Astrocyte (in vitro differentiated cells and primary cell): ENCODE results near the gene MED12L. TPM values are rescaled to one million over a fixed set of nuclear protein-coding genes. Genes with fewer than 3 reads are reported as not detected.

ENCODE experiments used
- DNase-seq: peaks from one replicate; pipeline ENCODE4 v3.0.0-alpha.2; 2010; ENCODE audit warnings: low read depth
- FAIRE-seq: peaks from 2 replicates; lab custom pipeline; 2011; peaks lifted over from hg19 to GRCh38; lab: Jason Lieb, UNC
- H2AFZ ChIP-seq: 2 replicates; pipeline ENCODE4 v1.6.0; 2012; ENCODE audit warnings: low read depth, low read length, inconsistent platforms
- H3K27ac ChIP-seq: 2 replicates; pipeline ENCODE4 v1.5.1; 2011; ENCODE audit warnings: low read depth, low read length, inconsistent platforms
- H3K27me3 ChIP-seq: 2 replicates; pipeline ENCODE4 v1.6.0; 2011; ENCODE audit warnings: low read length, inconsistent platforms; ENCODE audit not compliant: insufficient read depth
- H3K36me3 ChIP-seq: 2 replicates; pipeline ENCODE4 v1.5.1; 2011; ENCODE audit warnings: low read length, inconsistent platforms; ENCODE audit not compliant: insufficient read depth
- H3K4me1 ChIP-seq: 2 replicates; pipeline ENCODE4 v1.5.1; 2011; ENCODE audit warnings: low read length, inconsistent platforms; ENCODE audit not compliant: insufficient read depth
- H3K4me2 ChIP-seq: 2 replicates; pipeline ENCODE4 v1.6.0; 2012; ENCODE audit warnings: low read length, inconsistent platforms
- H3K4me3 ChIP-seq: 2 replicates; pipeline ENCODE4 v1.5.1; 2011; ENCODE audit warnings: low read depth, mild to moderate bottlenecking, low read length, inconsistent platforms; ENCODE audit not compliant: insufficient read depth
- H3K79me2 ChIP-seq: 2 replicates; pipeline ENCODE4 v1.6.0; 2012; ENCODE audit warnings: mild to moderate bottlenecking, low read length, inconsistent platforms; ENCODE audit not compliant: insufficient read depth
- H3K9ac ChIP-seq: 2 replicates; pipeline ENCODE4 v1.6.0; 2012; ENCODE audit warnings: mild to moderate bottlenecking, low read length, inconsistent platforms
- H3K9me3 ChIP-seq: 2 replicates; pipeline ENCODE4 v1.5.1; 2012; ENCODE audit warnings: low read depth, mild to moderate bottlenecking, low read length, inconsistent platforms; ENCODE audit not compliant: insufficient read depth
- H4K20me1 ChIP-seq: 2 replicates; pipeline ENCODE4 v1.6.0; 2012; ENCODE audit warnings: low read length, inconsistent platforms; ENCODE audit not compliant: insufficient read depth
- H3K27ac Mint-ChIP-seq: one replicate; pipeline ENCODE4 v1.8.0; 2021; ENCODE audit warnings: mild to moderate bottlenecking, mixed read lengths; ENCODE audit not compliant: unreplicated experiment
- H3K27me3 Mint-ChIP-seq: one replicate; pipeline ENCODE4 v1.8.0; 2021; ENCODE audit warnings: low read depth, mixed read lengths; ENCODE audit not compliant: unreplicated experiment
- H3K36me3 Mint-ChIP-seq: one replicate; pipeline ENCODE4 v1.8.0; 2021; ENCODE audit warnings: low read depth, mixed read lengths; ENCODE audit not compliant: unreplicated experiment
- H3K4me1 Mint-ChIP-seq: one replicate; pipeline ENCODE4 v1.8.0; 2021; ENCODE audit warnings: low read depth, mixed read lengths; ENCODE audit not compliant: unreplicated experiment
- H3K4me3 Mint-ChIP-seq: one replicate; pipeline ENCODE4 v1.8.0; 2021; ENCODE audit warnings: mild to moderate bottlenecking, moderate library complexity, mixed read lengths; ENCODE audit not compliant: unreplicated experiment
- H3K9me3 Mint-ChIP-seq: one replicate; pipeline ENCODE4 v1.8.0; 2021; ENCODE audit warnings: mild to moderate bottlenecking, mixed read lengths; ENCODE audit not compliant: unreplicated experiment
- EZH2 ChIP-seq: IDR thresholded peaks from 2 replicates; pipeline ENCODE4 v1.6.1; 2012; ENCODE audit warnings: mild to moderate bottlenecking, low read length, inconsistent platforms; ENCODE audit not compliant: insufficient read depth
- total RNA-seq: library from RNA; stranded (reverse); gene quantifications from 2 replicates; pipeline ENCODE4 v1.2.1, GENCODE V29; 2021
- TF ChIP-seq, protein P1 (sequence below): IDR thresholded peaks from 2 replicates; pipeline ENCODE4 v1.5.1; 2011; ENCODE audit warnings: low read depth, mild to moderate bottlenecking, inconsistent platforms, low read length, moderate library complexity; ENCODE audit not compliant: insufficient read depth

Gene MED12L
- total RNA-seq, 1 donor from 2014 or later, result 8.2 TPM

DNA sequence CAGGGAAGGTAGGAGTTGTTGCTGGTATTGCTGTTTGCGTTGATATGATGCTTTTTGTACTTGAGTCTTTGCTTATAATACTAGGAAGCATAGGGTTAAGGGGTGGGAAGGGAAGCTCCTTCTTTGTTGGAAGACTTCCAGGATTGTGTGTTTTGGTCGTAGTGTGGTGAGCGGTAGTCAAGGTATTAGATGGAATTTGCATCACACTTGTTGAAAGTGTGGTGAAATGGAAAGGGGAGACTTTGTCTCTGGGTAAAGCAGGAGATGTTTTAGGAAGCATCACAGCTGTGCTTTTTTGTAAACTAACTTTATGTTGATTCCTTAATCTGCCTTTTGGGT lies 360.5 kb downstream of the MED12L start:
- H3K4me1 ChIP-seq, result no peaks in the 10 kb centered on the region
- no peaks in the 10 kb centered on the region for H3K9me3 ChIP-seq
- Mint-ChIP-seq H3K9me3 (no peaks in the 10 kb centered on the region), H3K4me3 (no peak overlapping the region), H3K4me1 (peaks cover 11% of the 10 kb centered on the region), H3K27ac (no peak overlapping the region), H3K27me3 (peaks cover 1% of the 10 kb centered on the region), H3K36me3 (no peaks in the 10 kb centered on the region)
- H3K27me3 ChIP-seq, result peaks cover 5% of the 10 kb centered on the region
- H3K9ac ChIP-seq, result no peak overlapping the region
- H2AFZ ChIP-seq, result no peak overlapping the region
- no peak overlapping the region for H3K27ac ChIP-seq
- no peak for DNase-seq
- no peak overlapping the region for H3K4me3 ChIP-seq
- FAIRE-seq, result no peak
- no peak overlapping the region for H3K4me2 ChIP-seq
- no peaks in the 10 kb centered on the region for H3K79me2 ChIP-seq
- H4K20me1 ChIP-seq, result no peaks in the 10 kb centered on the region
- TF ChIP-seq, protein P1, sequence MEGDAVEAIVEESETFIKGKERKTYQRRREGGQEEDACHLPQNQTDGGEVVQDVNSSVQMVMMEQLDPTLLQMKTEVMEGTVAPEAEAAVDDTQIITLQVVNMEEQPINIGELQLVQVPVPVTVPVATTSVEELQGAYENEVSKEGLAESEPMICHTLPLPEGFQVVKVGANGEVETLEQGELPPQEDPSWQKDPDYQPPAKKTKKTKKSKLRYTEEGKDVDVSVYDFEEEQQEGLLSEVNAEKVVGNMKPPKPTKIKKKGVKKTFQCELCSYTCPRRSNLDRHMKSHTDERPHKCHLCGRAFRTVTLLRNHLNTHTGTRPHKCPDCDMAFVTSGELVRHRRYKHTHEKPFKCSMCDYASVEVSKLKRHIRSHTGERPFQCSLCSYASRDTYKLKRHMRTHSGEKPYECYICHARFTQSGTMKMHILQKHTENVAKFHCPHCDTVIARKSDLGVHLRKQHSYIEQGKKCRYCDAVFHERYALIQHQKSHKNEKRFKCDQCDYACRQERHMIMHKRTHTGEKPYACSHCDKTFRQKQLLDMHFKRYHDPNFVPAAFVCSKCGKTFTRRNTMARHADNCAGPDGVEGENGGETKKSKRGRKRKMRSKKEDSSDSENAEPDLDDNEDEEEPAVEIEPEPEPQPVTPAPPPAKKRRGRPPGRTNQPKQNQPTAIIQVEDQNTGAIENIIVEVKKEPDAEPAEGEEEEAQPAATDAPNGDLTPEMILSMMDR, result no peak
- TF ChIP-seq EZH2, result no peak
- no peaks in the 10 kb centered on the region for H3K36me3 ChIP-seq

DNA sequence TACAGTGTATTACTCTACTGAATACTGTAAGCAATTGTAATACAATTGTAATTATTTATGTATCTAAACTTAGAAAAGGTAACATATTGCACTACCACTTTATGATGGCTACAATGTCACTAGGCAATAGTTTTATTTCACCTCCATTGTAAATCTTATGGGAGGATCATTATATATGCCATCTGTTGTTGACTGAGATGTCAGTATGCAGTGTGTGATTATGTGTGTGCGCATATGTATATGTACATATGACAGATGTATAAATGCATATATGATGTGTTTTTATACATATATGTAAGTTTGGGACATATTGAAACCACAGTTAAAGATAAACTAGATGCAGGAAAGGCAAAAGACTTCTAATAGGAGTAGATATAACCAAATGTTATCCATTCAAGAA lies 366.9 kb downstream of the MED12L start:
- no peak for FAIRE-seq
- no peak for DNase-seq
- Histone ChIP-seq H3K4me2 (no peak overlapping the region), H4K20me1 (no peaks in the 10 kb centered on the region), H3K9me3 (no peaks in the 10 kb centered on the region), H3K27ac (no peak overlapping the region), H3K79me2 (no peaks in the 10 kb centered on the region), H2AFZ (no peak overlapping the region), H3K27me3 (no peaks in the 10 kb centered on the region), H3K4me1 (no peaks in the 10 kb centered on the region), H3K4me3 (no peak overlapping the region), H3K9ac (no peak overlapping the region), H3K36me3 (no peaks in the 10 kb centered on the region)
- Mint-ChIP-seq H3K4me1 (no peaks in the 10 kb centered on the region), H3K27me3 (peaks cover 2% of the 10 kb centered on the region), H3K4me3 (no peak overlapping the region), H3K27ac (no peak overlapping the region), H3K36me3 (no peaks in the 10 kb centered on the region), H3K9me3 (peaks cover 3% of the 10 kb centered on the region)
- no peak for TF ChIP-seq EZH2
- TF ChIP-seq, protein P1, result no peak

DNA sequence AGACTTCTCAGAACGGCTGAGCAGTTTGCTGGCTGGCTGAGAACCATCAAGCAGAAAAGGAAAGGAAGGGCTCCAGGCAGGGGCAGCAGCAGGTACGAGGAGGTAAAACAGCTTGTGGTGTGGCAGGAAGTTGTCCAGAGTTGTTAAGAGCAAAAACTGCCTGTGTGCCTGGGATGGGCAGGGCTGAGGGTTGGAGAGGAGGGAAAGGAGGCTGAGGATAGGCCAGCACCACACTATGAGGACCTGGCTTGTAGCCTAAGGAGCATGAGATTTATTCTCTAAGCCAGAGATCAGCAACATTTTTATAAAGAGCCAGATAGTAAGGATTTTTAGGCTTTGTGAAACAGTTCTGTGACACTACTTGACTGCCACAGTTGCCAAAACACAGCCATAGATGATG lies 367.4 kb downstream of the MED12L start:
- no peak overlapping the region for H3K27ac ChIP-seq
- no peaks in the 10 kb centered on the region for H4K20me1 ChIP-seq
- no peak overlapping the region for H3K9ac ChIP-seq
- no peaks in the 10 kb centered on the region for H3K36me3 Mint-ChIP-seq
- no peak overlapping the region for H2AFZ ChIP-seq
- no peaks in the 10 kb centered on the region for H3K4me1 Mint-ChIP-seq
- H3K27me3 ChIP-seq, result no peaks in the 10 kb centered on the region
- no peaks in the 10 kb centered on the region for H3K9me3 ChIP-seq
- H3K4me2 ChIP-seq, result no peak overlapping the region
- H3K4me1 ChIP-seq, result no peaks in the 10 kb centered on the region
- H3K79me2 ChIP-seq, result no peaks in the 10 kb centered on the region
- no peaks in the 10 kb centered on the region for H3K36me3 ChIP-seq
- no peak overlapping the region for H3K27ac Mint-ChIP-seq
- FAIRE-seq (no peak), DNase-seq (no peak)
- TF ChIP-seq, protein P1, result no peak
- no peak for TF ChIP-seq EZH2
- H3K4me3 ChIP-seq, result no peak overlapping the region
- peaks cover 2% of the 10 kb centered on the region for H3K27me3 Mint-ChIP-seq
- peaks cover 3% of the 10 kb centered on the region for H3K9me3 Mint-ChIP-seq
- H3K4me3 Mint-ChIP-seq, result no peak overlapping the region
